Measurements from ENCODE around the gene MSI2. TPM values are rescaled to one million over a fixed set of nuclear protein-coding genes. Genes with fewer than 3 reads are reported as not detected.
A peak's percentile ranks its signal among the peaks of the same experiment; 100 is the strongest.

Gene MSI2
- total RNA-seq, 2 experiments from 2014 or later, result 59.6 to 61.7 TPM

- Mint-ChIP-seq H3K27ac (no peak overlapping the region), H3K27me3 (no peaks in the 10 kb centered on the region), H3K4me3 (no peak overlapping the region), H3K36me3 (ENCODE audit: low read depth) (peaks cover 3% of the 10 kb centered on the region), H3K4me1 (ENCODE audit: low read depth) (peaks cover 47% of the 10 kb centered on the region), H3K9me3 (no peaks in the 10 kb centered on the region)
- CTCF ChIA-PET, result no interaction called here
- no peak for ATAC-seq
- intact Hi-C loops (cut with micrococcal nuclease), result no loop called here
- POLR2A ChIA-PET, result no interaction called here
- DNase-seq, result no peak
- TF ChIP-seq, protein P1, sequence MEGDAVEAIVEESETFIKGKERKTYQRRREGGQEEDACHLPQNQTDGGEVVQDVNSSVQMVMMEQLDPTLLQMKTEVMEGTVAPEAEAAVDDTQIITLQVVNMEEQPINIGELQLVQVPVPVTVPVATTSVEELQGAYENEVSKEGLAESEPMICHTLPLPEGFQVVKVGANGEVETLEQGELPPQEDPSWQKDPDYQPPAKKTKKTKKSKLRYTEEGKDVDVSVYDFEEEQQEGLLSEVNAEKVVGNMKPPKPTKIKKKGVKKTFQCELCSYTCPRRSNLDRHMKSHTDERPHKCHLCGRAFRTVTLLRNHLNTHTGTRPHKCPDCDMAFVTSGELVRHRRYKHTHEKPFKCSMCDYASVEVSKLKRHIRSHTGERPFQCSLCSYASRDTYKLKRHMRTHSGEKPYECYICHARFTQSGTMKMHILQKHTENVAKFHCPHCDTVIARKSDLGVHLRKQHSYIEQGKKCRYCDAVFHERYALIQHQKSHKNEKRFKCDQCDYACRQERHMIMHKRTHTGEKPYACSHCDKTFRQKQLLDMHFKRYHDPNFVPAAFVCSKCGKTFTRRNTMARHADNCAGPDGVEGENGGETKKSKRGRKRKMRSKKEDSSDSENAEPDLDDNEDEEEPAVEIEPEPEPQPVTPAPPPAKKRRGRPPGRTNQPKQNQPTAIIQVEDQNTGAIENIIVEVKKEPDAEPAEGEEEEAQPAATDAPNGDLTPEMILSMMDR (IDR thresholded peaks at IDR 0.05), result no peak
Observed at GRCh38 chr17:57528058-57528451, 271.7 kb downstream of the MSI2 start.

- Mint-ChIP-seq H3K9me3 (no peaks in the 10 kb centered on the region), H3K4me3 (no peak overlapping the region), H3K36me3 (ENCODE audit: low read depth) (peaks cover 3% of the 10 kb centered on the region), H3K27ac (no peak overlapping the region), H3K27me3 (no peaks in the 10 kb centered on the region), H3K4me1 (ENCODE audit: low read depth) (peaks cover 37% of the 10 kb centered on the region)
- ChIA-PET POLR2A (no interaction called here), CTCF (interaction anchor here (2.0 kb wide), 1 partner anchor 142 kb away, joined by 6 read pairs; no protein-coding TSS in a partner anchor)
- intact Hi-C loops (cut with micrococcal nuclease), result no loop called here
- TF ChIP-seq, protein P1 (IDR thresholded peaks at IDR 0.05), result no peak
- ATAC-seq (no peak), DNase-seq (no peak)
Observed at GRCh38 chr17:57530026-57530425, 273.7 kb downstream of the MSI2 start.

- DNase-seq (no peak), ATAC-seq (peak; percentile 66)
- Mint-ChIP-seq H3K27ac (peak overlapping the region; percentile 35), H3K36me3 (ENCODE audit: low read depth) (peaks cover 3% of the 10 kb centered on the region), H3K4me3 (no peak overlapping the region), H3K4me1 (ENCODE audit: low read depth) (peaks cover 37% of the 10 kb centered on the region), H3K9me3 (no peaks in the 10 kb centered on the region), H3K27me3 (no peaks in the 10 kb centered on the region)
- TF ChIP-seq, protein P1 (IDR thresholded peaks at IDR 0.05), result no peak
- CTCF ChIA-PET, result interaction anchor here (2.0 kb wide), 1 partner anchor 142 kb away, joined by 6 read pairs; no protein-coding TSS in a partner anchor
- intact Hi-C loops (cut with micrococcal nuclease), result no loop called here
- POLR2A ChIA-PET, result no interaction called here
Observed at GRCh38 chr17:57530508-57530907, 274.2 kb downstream of the MSI2 start.

DNA sequence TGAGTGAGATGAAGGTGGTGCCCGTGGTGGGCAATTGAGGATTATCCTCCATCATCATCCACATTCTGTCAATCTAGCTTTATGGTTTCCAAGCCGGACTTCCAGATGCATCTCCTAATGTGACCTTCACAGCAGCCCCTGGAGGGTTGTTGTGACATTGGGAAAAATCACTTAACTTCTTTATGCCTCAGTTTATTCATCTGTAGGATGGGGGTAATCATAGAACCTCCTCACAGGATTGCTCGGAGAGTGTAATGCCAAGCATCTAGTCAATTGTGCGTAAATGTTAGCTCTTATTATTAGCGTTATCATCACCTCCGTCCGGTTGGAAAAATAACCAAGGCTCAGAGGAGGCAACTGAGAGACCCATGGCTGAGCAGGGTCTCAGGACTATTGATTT lies 274.8 kb downstream of the MSI2 start:
- ATAC-seq, result no peak
- intact Hi-C loops (cut with micrococcal nuclease), result no loop called here
- no peak overlapping the region for H3K4me3 Mint-ChIP-seq
- no peak overlapping the region for H3K27ac Mint-ChIP-seq
- no peaks in the 10 kb centered on the region for H3K27me3 Mint-ChIP-seq
- CTCF ChIA-PET, result interaction anchor here (2.0 kb wide), 1 partner anchor 141 kb away, joined by 6 read pairs; no protein-coding TSS in a partner anchor
- DNase-seq, result no peak
- POLR2A ChIA-PET, result no interaction called here
- no peaks in the 10 kb centered on the region for H3K9me3 Mint-ChIP-seq
- TF ChIP-seq, protein P1 (IDR thresholded peaks at IDR 0.05), result no peak
- peaks cover 41% of the 10 kb centered on the region for H3K4me1 Mint-ChIP-seq (ENCODE audit: low read depth)
- H3K36me3 Mint-ChIP-seq (ENCODE audit: low read depth), result peaks cover 3% of the 10 kb centered on the region

GRCh38 chr17:57531648-57532504 lies 275.6 kb downstream of the MSI2 start:
- peaks cover 3% of the 10 kb centered on the region for H3K36me3 Mint-ChIP-seq (ENCODE audit: low read depth)
- H3K27ac Mint-ChIP-seq, result peak overlapping the region; percentile 27
- TF ChIP-seq, protein P1 (IDR thresholded peaks at IDR 0.05), result no peak
- ATAC-seq, result peak; percentile 18
- intact Hi-C loops (cut with micrococcal nuclease), result no loop called here
- no peaks in the 10 kb centered on the region for H3K27me3 Mint-ChIP-seq
- ChIA-PET POLR2A (interaction anchor here (1.0 to 1.1 kb wide), 2 partner anchors 32 to 80 kb away, joined by 3 read pairs; no protein-coding TSS in a partner anchor), CTCF (interaction anchor here (0.8 to 2.0 kb wide), 2 partner anchors 21 to 140 kb away, joined by 3 to 6 read pairs; no protein-coding TSS in a partner anchor)
- peaks cover 47% of the 10 kb centered on the region for H3K4me1 Mint-ChIP-seq (ENCODE audit: low read depth)
- no peak overlapping the region for H3K4me3 Mint-ChIP-seq
- H3K9me3 Mint-ChIP-seq, result no peaks in the 10 kb centered on the region
- peak; percentile 11 for DNase-seq

All from activated CD8-positive, alpha-beta T cell treated with anti-CD3 and anti-CD28 coated beads for 36 hours (primary cell).